Measurements from ENCODE around the gene BATF3. TPM values are rescaled to one million over a fixed set of nuclear protein-coding genes. Genes with fewer than 3 reads are reported as not detected.

The BATF3 gene
- total RNA-seq, 1 donor from 2014 or later: 0.72 TPM

DNA sequence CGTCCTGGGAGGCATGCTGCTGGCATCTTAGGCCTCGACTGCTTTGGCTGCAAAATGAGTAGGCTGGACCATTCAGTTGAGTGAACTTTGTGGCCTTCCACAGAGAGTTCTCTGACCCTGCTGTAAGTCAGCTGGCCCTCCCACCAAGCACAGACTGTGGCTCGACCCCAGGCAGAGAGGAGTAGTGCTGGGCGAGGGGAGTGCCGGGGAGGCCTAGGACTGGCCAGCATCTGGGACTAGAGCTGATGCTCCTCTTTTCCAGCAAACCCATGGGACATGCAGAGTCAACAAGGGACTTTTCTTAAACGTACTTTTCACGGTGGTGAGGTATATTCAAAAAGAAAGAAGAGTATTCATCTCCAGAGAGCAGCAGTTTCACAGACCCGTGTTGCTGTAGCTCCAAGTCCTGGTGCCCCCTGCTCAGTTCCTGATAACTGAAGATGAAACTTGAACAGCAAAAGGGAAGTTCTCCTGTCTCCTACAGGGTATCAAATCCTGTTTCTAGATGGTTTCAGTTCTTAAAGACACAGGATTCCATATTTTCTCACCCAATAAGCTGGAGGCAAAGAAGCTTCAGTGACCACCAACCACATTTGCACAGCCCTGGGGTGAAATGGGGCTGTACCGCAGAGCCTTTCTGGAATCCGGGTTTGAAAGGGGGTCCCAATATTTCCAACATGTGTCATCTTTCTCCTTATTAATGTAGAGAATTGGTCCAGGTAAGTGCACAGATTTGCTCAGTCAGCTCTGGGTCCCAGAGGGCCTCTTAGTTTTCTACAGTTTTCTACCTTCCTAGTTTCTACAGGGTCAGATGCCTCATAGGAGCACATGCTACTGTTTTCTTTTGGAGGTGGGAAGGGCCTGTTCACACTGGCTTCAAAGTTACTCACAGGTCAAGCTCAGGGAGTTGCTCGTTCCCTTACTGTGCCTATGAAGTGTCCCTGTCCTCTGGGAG is 20.9 kb downstream of the BATF3 start:
- TF ChIP-seq, protein P1, sequence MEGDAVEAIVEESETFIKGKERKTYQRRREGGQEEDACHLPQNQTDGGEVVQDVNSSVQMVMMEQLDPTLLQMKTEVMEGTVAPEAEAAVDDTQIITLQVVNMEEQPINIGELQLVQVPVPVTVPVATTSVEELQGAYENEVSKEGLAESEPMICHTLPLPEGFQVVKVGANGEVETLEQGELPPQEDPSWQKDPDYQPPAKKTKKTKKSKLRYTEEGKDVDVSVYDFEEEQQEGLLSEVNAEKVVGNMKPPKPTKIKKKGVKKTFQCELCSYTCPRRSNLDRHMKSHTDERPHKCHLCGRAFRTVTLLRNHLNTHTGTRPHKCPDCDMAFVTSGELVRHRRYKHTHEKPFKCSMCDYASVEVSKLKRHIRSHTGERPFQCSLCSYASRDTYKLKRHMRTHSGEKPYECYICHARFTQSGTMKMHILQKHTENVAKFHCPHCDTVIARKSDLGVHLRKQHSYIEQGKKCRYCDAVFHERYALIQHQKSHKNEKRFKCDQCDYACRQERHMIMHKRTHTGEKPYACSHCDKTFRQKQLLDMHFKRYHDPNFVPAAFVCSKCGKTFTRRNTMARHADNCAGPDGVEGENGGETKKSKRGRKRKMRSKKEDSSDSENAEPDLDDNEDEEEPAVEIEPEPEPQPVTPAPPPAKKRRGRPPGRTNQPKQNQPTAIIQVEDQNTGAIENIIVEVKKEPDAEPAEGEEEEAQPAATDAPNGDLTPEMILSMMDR (conservative IDR thresholded peaks at IDR 0.05): no peak
- no peaks in the 10 kb centered on the region for H3K36me3 Mint-ChIP-seq
- H3K9me3 Mint-ChIP-seq: no peaks in the 10 kb centered on the region
- H3K27ac Mint-ChIP-seq: no peak overlapping the region
- H3K27me3 Mint-ChIP-seq: peaks cover 23% of the 10 kb centered on the region
- DNase-seq (ENCODE audit: extremely low spot score, unreplicated experiment): peak; percentile 10
- H3K4me1 Mint-ChIP-seq (ENCODE audit: unreplicated experiment): no peaks in the 10 kb centered on the region
- no peak overlapping the region for H3K4me3 Mint-ChIP-seq

DNA sequence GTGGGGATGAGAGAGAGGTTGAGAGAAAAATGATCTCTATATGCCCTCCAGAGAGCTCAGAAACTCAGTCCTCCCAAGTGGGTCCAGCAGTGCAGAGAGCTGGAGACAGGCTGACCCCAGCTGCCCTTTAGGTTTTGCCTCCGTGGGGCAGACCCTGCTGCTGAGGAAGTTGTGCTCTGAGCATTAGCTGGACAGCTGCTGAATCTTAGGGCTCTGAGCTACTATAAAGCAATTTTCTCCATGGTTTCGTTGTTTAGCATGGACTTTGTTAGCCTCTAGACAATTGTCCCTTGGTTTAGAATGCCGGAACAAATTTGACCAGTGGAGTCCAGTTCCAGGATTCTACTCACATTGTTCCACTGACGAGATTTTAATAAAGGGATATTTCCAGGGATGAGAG is 22.1 kb downstream of the BATF3 start:
- peaks cover 16% of the 10 kb centered on the region for H3K27me3 Mint-ChIP-seq
- H3K27ac Mint-ChIP-seq: no peak overlapping the region
- no peak for DNase-seq (ENCODE audit: extremely low spot score, unreplicated experiment)
- no peaks in the 10 kb centered on the region for H3K4me1 Mint-ChIP-seq (ENCODE audit: unreplicated experiment)
- no peaks in the 10 kb centered on the region for H3K36me3 Mint-ChIP-seq
- no peak overlapping the region for H3K4me3 Mint-ChIP-seq
- no peaks in the 10 kb centered on the region for H3K9me3 Mint-ChIP-seq
- TF ChIP-seq, protein P1 (conservative IDR thresholded peaks at IDR 0.05): no peak

DNA sequence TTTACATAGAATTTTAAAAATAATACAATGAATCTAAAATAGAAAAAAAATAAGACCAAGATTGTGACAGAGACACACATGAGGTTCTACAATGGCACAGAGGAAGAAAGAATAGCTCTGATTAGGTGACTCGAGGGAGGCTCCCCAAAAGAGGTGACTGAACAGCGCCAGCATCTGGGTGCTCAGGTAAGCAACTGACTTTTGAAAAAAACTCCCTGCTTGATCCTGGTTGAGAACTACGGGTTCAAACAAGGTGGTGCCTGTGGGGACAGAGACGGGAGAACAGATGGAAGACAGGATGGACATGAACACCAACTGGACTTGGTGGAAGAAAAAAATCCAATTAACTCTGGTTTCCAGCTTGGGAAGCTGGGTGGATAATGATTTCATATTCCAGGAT is 22.5 kb downstream of the BATF3 start:
- Mint-ChIP-seq H3K27me3 (peaks cover 16% of the 10 kb centered on the region), H3K4me3 (no peak overlapping the region), H3K9me3 (no peaks in the 10 kb centered on the region), H3K36me3 (no peaks in the 10 kb centered on the region), H3K4me1 (ENCODE audit: unreplicated experiment) (no peaks in the 10 kb centered on the region), H3K27ac (no peak overlapping the region)
- DNase-seq (ENCODE audit: extremely low spot score, unreplicated experiment): no peak
- TF ChIP-seq, protein P1 (conservative IDR thresholded peaks at IDR 0.05): no peak

DNA sequence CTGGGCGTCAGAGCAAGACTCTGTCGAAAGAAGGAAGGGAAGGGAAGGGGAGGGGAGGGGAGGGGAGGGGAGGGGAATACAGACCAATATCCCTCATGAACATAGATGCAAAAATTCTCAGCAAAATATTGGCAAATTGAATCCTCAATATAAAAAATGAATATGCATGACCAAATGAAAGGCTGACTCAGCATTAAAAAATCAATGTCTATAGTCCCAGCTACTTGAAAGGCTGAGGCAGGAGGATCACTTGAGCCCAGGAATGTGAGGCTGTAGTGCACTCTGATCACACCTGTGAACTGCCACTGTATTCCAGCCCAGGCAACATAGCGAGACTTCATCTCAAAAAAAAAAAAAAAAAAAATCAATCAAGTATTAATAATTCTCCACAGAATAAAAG is 24.0 kb downstream of the BATF3 start:
- H3K4me3 Mint-ChIP-seq: no peak overlapping the region
- H3K27ac Mint-ChIP-seq: no peak overlapping the region
- no peak for DNase-seq (ENCODE audit: extremely low spot score, unreplicated experiment)
- H3K4me1 Mint-ChIP-seq (ENCODE audit: unreplicated experiment): no peaks in the 10 kb centered on the region
- peaks cover 23% of the 10 kb centered on the region for H3K27me3 Mint-ChIP-seq
- H3K36me3 Mint-ChIP-seq: no peaks in the 10 kb centered on the region
- TF ChIP-seq, protein P1 (conservative IDR thresholded peaks at IDR 0.05): no peak
- no peaks in the 10 kb centered on the region for H3K9me3 Mint-ChIP-seq

DNA sequence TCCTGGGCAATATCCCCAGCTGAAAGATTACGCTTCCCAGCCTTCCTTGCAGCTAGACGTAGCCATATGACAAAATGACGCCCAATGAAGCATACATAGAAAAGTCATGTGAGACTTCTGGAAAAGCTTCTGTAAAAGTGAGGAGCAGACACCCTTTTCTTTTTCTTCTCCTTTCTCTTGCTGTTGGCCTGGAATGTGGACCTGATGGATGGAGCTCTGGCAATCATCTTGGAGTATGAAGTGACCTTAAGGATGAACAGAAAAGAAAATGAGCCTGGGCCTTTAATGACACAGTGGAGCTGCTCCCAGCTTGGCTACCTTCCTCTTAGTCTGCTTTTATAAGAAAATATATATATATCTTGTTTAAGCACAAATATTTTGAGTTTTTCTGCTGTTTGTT is 24.8 kb downstream of the BATF3 start:
- Mint-ChIP-seq H3K9me3 (no peaks in the 10 kb centered on the region), H3K27me3 (peaks cover 27% of the 10 kb centered on the region), H3K4me1 (ENCODE audit: unreplicated experiment) (no peaks in the 10 kb centered on the region), H3K27ac (no peak overlapping the region), H3K4me3 (no peak overlapping the region), H3K36me3 (no peaks in the 10 kb centered on the region)
- DNase-seq (ENCODE audit: extremely low spot score, unreplicated experiment): no peak
- TF ChIP-seq, protein P1 (conservative IDR thresholded peaks at IDR 0.05): no peak

Measured in type B pancreatic cell (in vitro differentiated cells).